HG02970 (cell line): ENCODE data around the gene WNT5B.

Source experiments
- ATAC-seq: cut with Tn5 transposase; IDR thresholded peaks from one replicate; pipeline ENCODE4 v1.9.1; 2021; ENCODE audit warnings: mild to moderate bottlenecking, moderate library complexity, moderate number of reproducible peaks; ENCODE audit not compliant: unreplicated experiment, low FRiP score

Gene WNT5B

DNA sequence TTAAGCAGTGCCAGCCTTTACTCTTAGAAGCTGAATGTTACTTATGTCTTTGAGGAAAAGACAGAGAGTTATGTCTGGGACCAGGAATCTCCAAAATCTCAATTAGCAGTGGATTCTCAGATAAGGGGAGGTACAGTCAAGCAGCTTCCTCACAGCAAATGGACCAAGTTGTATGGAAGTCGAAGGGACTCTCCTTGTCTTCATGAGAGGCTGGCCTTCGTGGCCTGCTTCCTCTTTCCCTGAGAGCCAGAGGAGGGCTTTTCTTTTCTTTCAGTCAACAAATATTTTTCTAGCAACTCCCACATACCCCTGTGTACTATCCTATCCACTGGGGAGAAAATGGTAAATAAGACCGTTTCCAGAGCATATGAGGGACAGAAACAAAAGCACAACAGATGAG, 6.6 kb upstream of the WNT5B start:
- no peak for ATAC-seq

DNA sequence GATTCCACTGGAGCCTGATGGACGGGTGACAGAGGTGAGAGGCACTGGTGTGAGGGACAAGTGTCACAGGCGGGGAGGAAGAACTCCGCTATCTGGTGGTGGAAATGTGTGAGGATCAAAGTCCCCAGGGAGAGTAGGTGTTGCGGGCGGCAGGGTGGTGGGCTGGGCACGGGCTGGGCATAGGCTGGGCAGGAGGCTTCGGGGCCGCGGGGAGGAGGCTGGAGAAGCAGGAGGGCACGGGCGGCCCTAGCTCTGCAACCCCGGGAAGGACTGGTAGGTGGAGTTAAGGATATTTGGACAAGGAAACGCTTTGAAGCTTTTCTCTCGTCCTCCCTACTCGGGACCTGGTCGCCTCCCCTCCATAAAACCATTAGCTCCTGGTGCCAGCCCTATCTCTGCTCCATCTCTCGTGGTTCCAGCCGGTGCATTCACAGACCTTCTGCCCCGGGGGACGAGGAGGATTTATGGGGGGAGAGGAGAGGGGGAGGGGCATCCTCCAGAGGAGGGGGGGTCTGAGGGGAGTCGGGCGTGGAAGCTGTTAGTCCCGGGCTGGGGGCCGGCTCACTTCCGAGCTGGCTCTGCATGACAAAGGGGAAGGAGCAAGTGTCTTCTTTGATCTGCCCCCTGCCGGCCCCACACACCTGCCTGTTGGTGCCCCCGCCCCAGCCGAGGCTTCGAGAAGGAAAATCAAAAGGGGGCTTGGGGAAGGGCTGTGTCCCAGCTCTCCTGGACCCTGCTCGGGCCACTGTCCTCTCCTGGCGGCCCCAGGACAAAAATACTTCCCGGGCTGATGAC, 504 bp downstream of the WNT5B start:
- no peak for ATAC-seq

DNA sequence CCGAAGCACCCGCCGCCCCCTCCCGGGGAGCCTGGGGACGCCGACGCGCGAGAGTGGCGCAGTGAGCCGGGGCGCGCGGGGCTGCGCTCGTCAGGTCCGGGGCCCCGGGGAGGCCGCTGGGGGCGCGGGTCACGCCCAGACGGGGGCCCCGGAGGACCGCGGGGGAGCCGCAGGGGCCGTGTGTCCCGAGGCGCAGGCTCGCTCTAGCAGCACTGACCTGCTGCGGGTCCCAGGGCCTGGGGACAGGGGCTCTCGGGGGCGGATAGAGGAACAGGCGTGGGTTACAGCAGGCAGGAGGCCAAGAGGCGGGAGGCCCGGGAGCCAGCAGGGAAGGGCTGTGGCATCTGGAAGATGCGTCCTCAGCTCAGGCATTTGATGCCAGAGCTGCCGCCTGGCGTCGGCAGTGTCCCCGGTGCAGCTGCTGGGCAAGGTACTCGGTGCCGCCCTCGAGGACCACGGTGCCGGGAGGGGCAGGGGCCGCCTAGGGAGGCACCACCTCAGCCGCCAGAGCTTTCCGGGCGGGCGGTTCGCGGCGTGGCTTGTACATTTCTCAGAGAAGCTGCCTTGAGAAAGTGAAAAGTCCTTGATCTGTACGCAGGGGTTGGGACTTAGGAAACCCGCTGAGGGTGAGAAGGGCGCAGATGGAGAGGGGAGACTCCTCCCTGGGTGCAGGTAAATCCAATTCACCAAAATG, 1.2 kb downstream of the WNT5B start:
- no peak for ATAC-seq

DNA sequence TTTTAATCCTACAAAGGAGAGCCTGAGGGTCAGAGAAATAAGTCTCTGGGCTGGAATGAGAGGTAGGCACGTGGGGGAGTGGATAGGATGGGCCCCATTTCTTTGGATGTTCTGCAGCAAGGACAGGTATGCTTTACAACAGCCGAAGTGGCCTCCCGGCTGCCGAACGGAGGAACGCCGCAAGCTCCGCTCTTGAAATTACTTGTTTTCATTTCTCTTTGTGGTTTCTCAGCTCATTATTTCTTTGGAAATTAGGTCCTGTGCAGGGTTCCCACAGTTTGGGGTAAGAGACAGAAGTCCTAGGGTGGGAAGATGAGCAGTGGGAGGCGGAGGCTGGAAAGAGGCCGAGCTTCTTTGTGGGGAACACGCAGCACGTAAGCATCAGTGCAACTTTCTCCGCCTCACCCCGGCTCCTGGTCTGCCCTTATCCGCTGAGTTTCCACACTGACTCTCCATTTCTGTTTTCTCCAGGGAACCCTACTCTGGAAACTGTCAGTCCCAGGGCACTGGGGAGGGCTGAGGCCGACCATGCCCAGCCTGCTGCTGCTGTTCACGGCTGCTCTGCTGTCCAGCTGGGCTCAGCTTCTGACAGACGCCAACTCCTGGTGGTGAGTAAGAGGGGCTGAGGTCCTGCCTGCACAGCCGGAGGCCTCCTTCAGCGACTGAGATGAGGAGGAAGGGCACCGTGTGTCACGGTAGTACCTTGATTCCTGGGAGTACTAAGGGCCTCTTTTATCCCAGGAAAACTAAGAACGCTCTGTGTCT, 2.0 kb downstream of the WNT5B start:
- ATAC-seq, result no peak

DNA sequence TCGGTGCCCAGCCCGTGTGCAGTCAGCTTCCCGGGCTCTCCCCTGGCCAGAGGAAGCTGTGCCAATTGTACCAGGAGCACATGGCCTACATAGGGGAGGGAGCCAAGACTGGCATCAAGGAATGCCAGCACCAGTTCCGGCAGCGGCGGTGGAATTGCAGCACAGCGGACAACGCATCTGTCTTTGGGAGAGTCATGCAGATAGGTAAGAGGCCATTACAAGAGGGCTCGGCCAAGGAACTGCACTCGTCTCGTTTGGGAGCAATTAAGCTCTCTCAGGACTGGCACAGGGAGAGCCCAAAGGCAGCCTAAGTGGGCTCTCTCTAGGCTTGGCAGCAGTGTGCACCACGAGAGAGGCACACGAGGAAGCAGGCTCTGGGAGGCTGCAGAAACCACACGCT, 3.7 kb downstream of the WNT5B start:
- ATAC-seq, result no peak

DNA sequence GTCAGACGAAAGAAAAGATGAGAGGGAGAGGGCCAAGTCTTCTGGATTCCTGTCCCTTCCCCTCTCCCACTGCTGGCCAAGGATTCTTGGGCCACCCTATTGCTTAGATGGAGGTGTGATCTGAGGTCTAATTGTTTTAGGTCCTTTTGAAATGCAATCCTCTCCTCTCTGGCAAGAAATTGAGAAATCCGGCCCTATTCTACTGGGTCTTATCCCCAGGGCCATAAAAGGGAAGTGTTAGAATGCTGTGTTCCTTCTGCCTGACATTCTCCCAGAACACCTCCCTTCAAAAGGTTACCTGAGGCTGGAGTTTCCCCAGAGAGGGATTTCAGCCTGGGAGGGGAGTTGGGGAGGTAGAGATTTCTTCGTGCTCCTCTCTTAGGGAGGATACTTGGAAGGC, 4.4 kb downstream of the WNT5B start:
- no peak for ATAC-seq

DNA sequence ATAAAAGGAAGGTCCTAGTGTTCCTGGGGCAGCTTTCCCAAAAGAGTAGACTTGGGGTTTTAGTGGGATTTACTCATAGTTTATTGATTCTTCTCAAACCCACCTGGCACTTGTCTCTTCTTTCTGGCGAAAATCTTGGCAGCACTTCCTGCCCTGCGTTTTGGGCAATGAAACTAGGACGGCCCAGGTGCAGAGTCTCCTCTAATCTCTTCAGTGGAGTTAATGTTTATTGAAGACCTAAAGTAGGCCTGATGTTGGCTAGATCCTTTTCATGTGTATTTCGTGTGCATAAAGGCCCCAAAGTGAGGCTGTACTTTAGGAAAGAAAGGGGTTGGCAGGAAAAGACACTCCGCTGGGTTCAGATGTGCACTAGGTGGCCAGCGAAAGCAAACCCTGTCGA, 5.1 kb downstream of the WNT5B start:
- no peak for ATAC-seq

DNA sequence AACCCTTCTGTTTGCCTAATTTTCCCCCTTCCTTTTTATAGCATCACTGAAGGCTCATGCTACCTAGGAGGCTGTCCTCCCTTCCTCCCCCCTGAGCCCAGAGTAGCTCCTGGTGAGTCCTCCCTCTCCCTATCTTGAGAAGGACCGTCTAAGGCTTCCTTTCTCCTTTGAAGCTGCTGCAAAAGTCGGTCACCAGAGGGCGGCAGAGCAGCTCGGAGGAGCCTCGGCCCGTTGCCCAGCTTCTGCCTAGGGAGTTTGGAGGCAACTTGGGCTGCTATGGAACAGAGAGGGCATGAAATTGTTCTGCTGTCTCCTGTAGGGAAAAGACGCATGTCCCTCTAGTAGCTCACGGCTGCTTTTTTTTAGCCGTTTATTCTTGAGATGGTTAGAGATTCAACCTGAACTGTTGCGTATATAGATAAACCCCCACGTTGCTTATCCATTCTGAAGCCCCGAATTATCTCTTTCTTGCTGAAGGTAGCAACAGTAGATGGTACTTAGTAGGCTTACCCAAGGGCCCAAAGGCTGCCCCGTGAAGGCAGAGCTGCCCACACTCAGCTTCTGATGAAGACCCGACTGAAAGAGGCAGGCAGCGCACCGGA, 5.7 kb downstream of the WNT5B start:
- ATAC-seq, result no peak

DNA sequence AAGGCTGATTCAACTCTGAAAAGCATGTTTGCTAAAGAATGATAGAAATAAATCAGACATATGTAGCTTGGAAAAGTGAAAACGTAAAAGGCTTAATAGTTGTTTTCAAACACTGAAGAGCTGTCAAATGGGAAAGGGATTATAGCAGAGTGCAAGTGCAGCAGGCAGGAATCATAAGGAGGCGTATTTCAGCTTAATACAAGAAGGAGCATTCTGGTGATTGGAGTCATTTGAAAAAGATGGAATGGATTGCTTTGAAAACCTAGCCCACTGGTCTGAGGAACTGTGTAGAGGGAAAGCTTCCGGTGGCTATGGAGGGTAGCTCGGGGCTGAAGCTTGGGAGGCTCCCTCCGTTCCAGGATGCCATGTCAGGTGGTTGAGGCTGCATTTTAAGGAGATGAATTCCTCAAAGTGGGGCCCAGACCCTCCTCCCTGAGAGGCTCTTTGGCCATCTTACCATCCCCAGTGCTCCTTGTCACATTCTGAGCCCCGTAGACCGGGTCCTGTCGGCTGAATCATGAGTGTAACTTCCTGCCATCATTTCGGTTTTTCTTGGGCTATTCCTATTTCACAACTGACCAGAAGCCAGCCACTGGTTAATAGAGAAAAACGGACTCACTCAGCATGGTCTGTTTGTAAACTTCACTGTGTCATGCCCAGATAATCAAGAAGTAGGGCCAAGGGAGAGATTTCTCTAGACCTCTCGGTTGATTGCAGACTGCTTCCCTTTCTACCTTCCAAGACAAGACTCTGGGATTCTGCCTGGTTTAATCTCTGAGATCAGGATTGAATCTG, 6.5 kb downstream of the WNT5B start:
- ATAC-seq, result no peak

DNA sequence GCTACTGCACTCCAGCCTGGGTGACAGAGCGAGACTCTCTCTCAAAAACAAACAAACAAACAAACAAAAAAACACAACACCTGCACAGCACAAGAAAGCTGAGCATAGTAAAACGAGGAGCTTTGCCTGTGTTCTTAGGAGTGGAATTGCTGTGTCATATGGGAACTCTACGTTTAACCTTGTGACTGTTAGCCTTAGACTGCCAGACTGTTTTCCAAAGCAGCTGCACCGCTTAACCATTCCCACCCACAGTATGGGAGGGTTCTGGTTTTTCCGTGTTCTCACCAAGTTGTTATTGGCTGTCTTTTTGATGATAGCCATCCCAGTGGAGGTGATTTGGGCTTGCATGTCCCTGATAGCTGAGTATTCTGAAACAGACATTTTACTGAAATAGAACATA, 9.2 kb downstream of the WNT5B start:
- no peak for ATAC-seq

DNA sequence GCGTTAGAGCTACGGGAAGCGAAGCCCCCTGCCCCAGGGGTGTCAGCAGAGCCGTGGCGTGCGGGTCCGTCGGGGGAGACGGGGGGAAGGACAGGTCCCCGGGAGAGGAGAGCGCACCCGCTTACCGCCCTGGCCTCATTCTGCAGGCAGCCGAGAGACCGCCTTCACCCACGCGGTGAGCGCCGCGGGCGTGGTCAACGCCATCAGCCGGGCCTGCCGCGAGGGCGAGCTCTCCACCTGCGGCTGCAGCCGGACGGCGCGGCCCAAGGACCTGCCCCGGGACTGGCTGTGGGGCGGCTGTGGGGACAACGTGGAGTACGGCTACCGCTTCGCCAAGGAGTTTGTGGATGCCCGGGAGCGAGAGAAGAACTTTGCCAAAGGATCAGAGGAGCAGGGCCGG, 10.5 kb downstream of the WNT5B start:
- ATAC-seq, result no peak

DNA sequence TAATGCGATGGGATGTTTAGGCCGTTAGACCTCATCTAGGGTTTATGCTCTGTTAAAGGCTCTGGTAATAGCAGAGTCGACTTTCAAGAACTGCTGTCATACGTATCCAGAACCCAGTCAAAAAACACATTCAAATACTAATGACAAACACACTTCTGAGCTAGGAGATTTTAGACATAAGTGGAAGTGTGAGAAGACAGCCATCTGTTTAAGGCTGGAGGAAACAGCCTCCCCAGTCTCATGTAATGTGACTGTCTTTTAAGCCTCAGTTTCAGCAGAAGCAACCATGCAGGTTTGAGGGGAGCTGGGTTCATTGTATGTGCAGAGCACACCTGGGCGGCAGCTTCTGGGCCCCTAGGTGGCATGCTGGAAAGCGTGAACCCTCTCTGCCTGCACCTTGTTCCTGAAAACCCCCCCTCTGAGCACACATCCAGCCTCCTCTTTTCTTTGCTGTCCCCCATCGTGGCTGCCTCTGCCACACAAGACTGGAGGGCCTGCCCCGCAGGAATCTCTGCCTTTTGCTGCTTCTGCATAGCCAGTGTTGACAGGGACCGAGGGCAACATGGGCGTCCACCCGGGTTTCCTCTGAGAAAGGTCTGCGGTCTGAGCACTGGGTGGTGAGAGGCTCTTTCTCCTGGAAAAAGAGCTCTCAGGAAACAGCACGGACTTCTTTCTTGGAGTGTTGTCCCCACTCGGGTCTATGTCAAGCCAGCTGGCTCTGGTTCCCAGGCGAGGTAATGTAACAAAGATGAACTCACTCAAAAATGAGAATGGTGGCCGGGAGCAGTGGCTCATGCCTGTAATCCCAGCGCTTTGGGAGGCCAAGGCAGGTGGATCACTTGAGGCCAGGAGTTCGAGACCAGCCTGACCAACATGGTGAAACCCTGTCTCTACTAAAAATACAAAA, 11.6 kb downstream of the WNT5B start:
- no peak for ATAC-seq

DNA sequence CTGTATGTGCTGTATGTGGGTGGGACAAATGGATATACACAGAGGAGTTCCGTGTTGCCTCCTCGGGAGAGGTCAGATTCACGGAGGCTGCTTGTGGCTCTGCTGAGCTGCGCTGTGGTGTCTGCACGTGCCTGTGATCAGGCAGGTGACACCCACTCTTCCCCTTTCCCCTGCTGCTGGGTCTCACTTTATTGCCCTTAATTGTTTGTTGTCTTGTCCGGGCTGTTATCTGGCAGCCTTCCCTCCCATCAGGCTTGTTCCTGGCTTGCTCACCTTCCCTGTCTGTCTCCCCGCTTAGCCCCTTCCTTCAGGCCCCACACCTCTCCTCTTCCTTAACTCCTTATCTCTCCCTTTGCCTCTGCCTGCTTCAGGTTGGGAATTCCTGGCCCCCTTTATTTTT, 13.5 kb downstream of the WNT5B start:
- ATAC-seq, result no peak

DNA sequence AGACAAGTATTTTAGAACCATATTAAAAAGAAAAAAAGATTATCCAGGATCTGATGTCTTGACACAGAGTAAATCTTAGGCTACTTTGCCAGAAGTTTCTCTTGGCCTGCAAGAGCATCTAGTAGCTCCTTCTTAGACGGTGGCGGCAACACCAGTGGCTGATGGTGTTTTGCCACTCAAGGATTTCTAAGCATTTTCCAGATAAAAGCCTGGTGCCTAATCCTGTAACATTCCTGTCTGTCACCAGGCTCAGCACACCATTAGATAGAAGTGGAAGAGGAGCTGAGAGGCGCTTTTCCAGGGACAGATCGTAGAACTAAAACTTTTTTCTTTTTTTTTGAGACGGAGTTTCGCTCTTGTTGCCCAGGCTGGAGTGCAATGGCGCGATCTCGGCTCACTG, 14.0 kb downstream of the WNT5B start:
- no peak for ATAC-seq

DNA sequence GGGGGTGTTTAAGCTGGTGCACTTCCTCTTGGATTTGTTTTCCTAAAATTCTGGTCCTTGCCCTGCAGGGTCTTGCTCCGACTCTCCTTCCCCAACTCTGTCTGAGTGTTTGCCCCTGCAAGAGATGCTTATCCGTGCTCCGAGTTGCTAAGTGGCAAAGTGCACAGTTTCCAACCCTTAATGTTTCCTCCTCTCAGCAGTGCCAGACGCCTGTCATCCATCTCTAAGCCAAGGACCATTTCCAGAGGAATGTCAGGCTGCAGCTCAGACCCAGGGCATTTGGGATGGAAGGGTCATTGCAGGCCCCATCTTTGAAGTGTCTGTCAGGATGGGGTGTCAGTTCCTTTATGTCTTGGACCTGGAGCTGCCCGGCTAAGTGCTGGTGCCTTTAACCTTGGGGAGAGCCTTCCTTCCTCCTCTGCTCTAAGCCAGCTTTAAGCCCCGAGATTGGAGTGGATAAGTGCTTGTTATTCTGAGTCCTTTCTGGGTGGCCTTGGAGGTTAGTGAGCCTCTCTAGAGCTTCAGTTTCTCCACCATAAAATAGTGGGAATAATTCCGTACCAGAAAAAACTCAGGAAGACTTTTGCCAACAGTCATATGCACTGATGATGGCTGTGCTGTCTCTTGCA, 15.0 kb downstream of the WNT5B start:
- ATAC-seq, result no peak

DNA sequence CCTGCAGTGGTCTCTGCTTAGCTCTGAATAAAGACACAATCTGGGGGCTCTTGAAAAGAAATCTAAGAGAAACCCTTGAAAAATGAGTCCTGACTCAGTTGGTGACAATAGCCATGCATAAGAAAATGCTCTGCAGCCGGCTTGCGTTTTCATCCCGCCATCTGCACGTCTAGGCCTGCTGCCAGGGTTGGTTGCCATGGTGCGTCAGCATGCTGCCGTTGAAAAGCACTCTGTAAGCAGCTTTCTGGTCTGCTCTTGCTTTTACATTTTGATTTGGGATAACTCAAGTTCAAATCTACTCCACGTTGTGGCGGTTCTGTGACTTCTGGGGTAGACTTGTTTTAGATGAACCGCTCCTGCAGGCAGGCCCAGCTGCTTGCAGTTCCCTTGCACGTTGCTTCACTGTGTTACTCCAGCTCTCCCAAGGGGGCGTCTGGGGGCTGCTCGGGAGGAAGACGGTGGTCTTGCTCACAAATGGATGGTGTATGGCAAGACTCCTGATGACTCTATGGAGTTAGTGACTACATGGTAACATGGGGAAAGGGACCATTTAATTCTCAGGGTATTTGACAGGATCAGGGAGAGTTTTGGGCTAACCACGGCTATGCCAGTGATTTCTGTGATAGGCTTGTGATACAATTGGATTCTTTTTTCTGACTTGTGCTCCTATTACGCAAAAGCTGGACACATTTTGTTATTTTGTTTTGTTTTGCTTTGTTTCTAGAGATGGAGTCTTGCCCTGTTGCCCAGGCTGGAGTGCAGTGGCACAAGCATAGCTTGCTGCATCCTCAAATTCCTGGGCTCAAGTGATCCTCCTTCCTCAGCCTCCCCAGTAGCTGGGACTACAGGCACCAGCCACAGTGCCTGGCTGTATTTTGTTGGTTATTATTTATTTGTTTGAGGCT, 15.8 kb downstream of the WNT5B start:
- ATAC-seq, result no peak

DNA sequence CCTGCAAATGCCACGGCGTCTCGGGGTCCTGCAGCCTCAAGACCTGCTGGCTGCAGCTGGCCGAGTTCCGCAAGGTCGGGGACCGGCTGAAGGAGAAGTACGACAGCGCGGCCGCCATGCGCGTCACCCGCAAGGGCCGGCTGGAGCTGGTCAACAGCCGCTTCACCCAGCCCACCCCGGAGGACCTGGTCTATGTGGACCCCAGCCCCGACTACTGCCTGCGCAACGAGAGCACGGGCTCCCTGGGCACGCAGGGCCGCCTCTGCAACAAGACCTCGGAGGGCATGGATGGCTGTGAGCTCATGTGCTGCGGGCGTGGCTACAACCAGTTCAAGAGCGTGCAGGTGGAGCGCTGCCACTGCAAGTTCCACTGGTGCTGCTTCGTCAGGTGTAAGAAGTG, 16.8 kb downstream of the WNT5B start:
- ATAC-seq, result no peak
